SK-N-SH (cell line): Measurements from ENCODE around the gene PCED1B.
"Not testable (repeated sequence)": the region's sequence is repeated elsewhere in the genome, so short reads cannot be mapped to it uniquely, and the experiment has no call there.

Experiments
- POLR2AphosphoS5 ChIP-seq: IDR thresholded peaks from 2 replicates; pipeline ENCODE4 v1.6.1; 2012; ENCODE audit warnings: low read depth, low read length
- SMC3 ChIP-seq: IDR thresholded peaks from 2 replicates; pipeline ENCODE4 v1.6.1; 2012; ENCODE audit warnings: low read depth, low read length, improper control_type of control experiment
- TF ChIP-seq, protein P1 (sequence below): fragments of 200-600 bp; sonication (generic); IDR thresholded peaks from 2 replicates; pipeline ENCODE4 v1.6.1; 2017; ENCODE audit warnings: antibody characterized with exemption, mild to moderate bottlenecking, moderate library complexity

DNA sequence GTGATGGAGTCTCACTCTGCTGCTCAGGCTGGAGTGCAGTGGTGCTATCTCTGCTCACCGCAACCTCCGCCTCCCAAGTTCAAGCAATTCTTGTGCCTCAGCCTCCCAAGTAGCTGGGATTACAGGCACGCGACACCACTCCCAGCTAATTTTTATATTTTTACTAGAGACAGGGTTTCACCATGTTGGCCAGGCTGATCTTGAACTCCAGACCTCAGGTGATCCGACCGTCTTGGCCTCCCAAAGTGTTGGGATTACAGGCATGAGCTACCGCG lies 138.1 kb downstream of the PCED1B start:
- TF ChIP-seq POLR2AphosphoS5, SMC3: not testable (repeated sequence)
- TF ChIP-seq, protein P1, sequence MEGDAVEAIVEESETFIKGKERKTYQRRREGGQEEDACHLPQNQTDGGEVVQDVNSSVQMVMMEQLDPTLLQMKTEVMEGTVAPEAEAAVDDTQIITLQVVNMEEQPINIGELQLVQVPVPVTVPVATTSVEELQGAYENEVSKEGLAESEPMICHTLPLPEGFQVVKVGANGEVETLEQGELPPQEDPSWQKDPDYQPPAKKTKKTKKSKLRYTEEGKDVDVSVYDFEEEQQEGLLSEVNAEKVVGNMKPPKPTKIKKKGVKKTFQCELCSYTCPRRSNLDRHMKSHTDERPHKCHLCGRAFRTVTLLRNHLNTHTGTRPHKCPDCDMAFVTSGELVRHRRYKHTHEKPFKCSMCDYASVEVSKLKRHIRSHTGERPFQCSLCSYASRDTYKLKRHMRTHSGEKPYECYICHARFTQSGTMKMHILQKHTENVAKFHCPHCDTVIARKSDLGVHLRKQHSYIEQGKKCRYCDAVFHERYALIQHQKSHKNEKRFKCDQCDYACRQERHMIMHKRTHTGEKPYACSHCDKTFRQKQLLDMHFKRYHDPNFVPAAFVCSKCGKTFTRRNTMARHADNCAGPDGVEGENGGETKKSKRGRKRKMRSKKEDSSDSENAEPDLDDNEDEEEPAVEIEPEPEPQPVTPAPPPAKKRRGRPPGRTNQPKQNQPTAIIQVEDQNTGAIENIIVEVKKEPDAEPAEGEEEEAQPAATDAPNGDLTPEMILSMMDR: not testable (repeated sequence)
